ENCODE data around the gene PLEKHA8. TPM values are rescaled to one million over a fixed set of nuclear protein-coding genes. Genes with fewer than 3 reads are reported as not detected.

Gene PLEKHA8
- total RNA-seq, 1 experiment from 2014 or later: 8.4 TPM

GRCh38 chr7:30028749-30029635 lies 780 bp downstream of the PLEKHA8 start:
- DNase-seq (peak; percentile 32), ATAC-seq (peak; percentile 28)
- intact Hi-C loops (cut with micrococcal nuclease): loop anchor here (1.0 to 5.0 kb wide), 3 partner anchors 33 to 143 kb away; no protein-coding TSS in a partner anchor
- peak overlapping the region; percentile 84 for H3K4me3 ChIP-seq (ENCODE audit: low read length)
- peaks cover 37% of the 10 kb centered on the region for H3K4me1 ChIP-seq (ENCODE audit: insufficient read depth, low read length)
- H4K20me1 ChIP-seq (ENCODE audit: low read length): peaks cover 3% of the 10 kb centered on the region; the same call in 1 of the 2 replicates
- H3K27me3 ChIP-seq (ENCODE audit: low read length): no peaks in the 10 kb centered on the region
- no TSS peak for BruUV-seq (replicated peaks)
- ChIA-PET POLR2A (ENCODE audit: unreplicated experiment) (interaction anchor here (0.5 kb wide), 1 partner anchor 9 kb away, joined by 3 read pairs; no protein-coding TSS in a partner anchor), CTCF (interaction anchor here (0.7 to 1.0 kb wide), 2 partner anchors 33 to 45 kb away, joined by 3 to 5 read pairs; no protein-coding TSS in a partner anchor)
- H3K4me2 ChIP-seq (ENCODE audit: low read length): peak overlapping the region; percentile 94
- H3K79me2 ChIP-seq (ENCODE audit: low read length): peaks cover 70% of the 10 kb centered on the region
- H3K27ac ChIP-seq (ENCODE audit: low read length): no peak overlapping the region
- H3K9ac ChIP-seq (ENCODE audit: low read length): peak overlapping the region; percentile 45
- no peaks in the 10 kb centered on the region for H3K9me3 ChIP-seq (ENCODE audit: low read length)
- H3K36me3 ChIP-seq (ENCODE audit: low read depth, low read length): no peaks in the 10 kb centered on the region
- no peaks in the 10 kb centered on the region for H3F3A ChIP-seq (ENCODE audit: low read length, unreplicated experiment)
- no peaks in the 10 kb centered on the region for H3K9me2 ChIP-seq (replicated peaks; ENCODE audit: low read length)
- peak overlapping the region; percentile 87 for H2AFZ ChIP-seq (ENCODE audit: low read length)
- no peak for TF ChIP-seq EZH2phosphoT487 (IDR thresholded peaks at IDR 0.05; ENCODE audit: borderline replicate concordance, low read length)
- no peak for TF ChIP-seq EZH2 (IDR thresholded peaks at IDR 0.05; ENCODE audit: low read length, unreplicated experiment)
- TF ChIP-seq, protein P1, sequence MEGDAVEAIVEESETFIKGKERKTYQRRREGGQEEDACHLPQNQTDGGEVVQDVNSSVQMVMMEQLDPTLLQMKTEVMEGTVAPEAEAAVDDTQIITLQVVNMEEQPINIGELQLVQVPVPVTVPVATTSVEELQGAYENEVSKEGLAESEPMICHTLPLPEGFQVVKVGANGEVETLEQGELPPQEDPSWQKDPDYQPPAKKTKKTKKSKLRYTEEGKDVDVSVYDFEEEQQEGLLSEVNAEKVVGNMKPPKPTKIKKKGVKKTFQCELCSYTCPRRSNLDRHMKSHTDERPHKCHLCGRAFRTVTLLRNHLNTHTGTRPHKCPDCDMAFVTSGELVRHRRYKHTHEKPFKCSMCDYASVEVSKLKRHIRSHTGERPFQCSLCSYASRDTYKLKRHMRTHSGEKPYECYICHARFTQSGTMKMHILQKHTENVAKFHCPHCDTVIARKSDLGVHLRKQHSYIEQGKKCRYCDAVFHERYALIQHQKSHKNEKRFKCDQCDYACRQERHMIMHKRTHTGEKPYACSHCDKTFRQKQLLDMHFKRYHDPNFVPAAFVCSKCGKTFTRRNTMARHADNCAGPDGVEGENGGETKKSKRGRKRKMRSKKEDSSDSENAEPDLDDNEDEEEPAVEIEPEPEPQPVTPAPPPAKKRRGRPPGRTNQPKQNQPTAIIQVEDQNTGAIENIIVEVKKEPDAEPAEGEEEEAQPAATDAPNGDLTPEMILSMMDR (conservative IDR thresholded peaks at IDR 0.05; ENCODE audit: low read depth, low read length): no peak

DNA sequence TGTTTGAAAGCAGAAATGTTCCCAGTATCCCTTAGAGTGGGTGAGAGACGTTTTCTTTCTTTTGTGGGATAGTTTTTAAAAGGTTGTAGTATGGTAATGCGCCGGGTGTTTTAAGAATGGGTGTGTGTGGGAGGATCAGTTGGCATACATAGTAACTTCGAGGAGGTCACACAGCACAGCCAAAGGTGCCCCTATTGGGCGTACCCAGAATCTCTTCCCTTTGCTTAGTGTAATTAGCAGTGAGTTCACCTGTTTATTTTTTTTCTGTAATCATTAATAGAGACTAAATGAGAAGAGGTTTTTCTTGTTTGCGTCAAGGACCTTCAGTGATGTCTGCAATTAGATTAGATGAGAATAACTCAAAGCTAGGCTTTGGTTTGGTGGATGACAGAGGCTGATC lies 1.5 kb downstream of the PLEKHA8 start:
- Histone ChIP-seq H3K4me2 (ENCODE audit: low read length) (peak overlapping the region; percentile 94), H3K79me2 (ENCODE audit: low read length) (peaks cover 62% of the 10 kb centered on the region), H3K9me2 (replicated peaks; ENCODE audit: low read length) (no peaks in the 10 kb centered on the region), H3K27ac (ENCODE audit: low read length) (no peak overlapping the region), H3K4me1 (ENCODE audit: insufficient read depth, low read length) (peaks cover 35% of the 10 kb centered on the region), H3K27me3 (ENCODE audit: low read length) (no peaks in the 10 kb centered on the region), H3K4me3 (ENCODE audit: low read length) (peak overlapping the region; percentile 84), H3F3A (ENCODE audit: low read length, unreplicated experiment) (no peaks in the 10 kb centered on the region), H4K20me1 (ENCODE audit: low read length) (peaks cover 3% of the 10 kb centered on the region; the same call in 1 of the 2 replicates), H3K9me3 (ENCODE audit: low read length) (no peaks in the 10 kb centered on the region), H3K9ac (ENCODE audit: low read length) (peak overlapping the region; percentile 45; the same call in 1 of the 2 replicates), H2AFZ (ENCODE audit: low read length) (peak overlapping the region; percentile 87), H3K36me3 (ENCODE audit: low read depth, low read length) (no peaks in the 10 kb centered on the region)
- TSS peak; percentile 36 for BruUV-seq (replicated peaks)
- ATAC-seq (no peak), DNase-seq (no peak)
- ChIA-PET CTCF (interaction anchor here (0.7 kb wide), 1 partner anchor 45 kb away, joined by 3 read pairs; no protein-coding TSS in a partner anchor), POLR2A (ENCODE audit: unreplicated experiment) (interaction anchor here (0.6 kb wide), 1 partner anchor 37 kb away, joined by 3 read pairs; no protein-coding TSS in a partner anchor)
- no peak for TF ChIP-seq EZH2phosphoT487 (IDR thresholded peaks at IDR 0.05; ENCODE audit: borderline replicate concordance, low read length)
- TF ChIP-seq EZH2 (IDR thresholded peaks at IDR 0.05; ENCODE audit: low read length, unreplicated experiment): no peak
- TF ChIP-seq, protein P1 (conservative IDR thresholded peaks at IDR 0.05; ENCODE audit: low read depth, low read length): 0 out of 2 replicates have a peak, but pooled peaks have one; percentile 22
- intact Hi-C loops (cut with micrococcal nuclease): loop anchor here (1.0 to 5.0 kb wide), 3 partner anchors 33 to 143 kb away; no protein-coding TSS in a partner anchor

Measured in PC-3 (cell line).